ENCODE data around the gene ZNF629.

DNA sequence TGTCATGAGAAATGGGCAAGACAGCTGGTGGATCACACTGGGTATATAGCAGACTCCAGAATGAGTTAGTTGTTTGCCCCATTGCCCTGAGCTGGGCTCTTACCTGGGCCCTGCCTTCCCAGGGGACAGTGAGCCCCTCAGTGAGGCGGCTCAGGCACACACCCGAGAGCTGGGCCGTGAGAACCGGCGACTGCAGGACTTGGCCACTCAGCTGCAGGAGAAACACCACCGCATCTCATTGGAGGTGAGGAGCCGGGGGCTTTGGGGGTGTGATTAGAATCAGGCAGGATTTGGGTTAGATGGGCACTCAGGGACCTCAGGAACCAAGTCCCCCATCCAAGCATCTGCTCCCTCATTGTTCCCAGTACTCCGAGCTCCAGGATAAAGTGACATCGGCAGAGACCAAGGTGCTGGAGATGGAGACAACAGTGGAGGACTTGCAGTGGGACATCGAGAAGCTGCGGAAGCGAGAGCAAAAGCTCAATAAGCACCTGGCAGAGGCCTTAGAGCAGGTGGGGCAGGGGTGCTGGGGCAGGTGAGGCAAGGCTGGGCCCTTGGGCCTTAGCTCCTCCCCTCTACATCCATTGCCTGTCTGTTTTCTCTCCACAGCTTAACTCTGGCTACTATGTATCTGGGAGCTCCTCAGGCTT is 22.1 kb downstream of the ZNF629 start:
- TF ChIP-seq EZH2 (IDR thresholded peaks at IDR 0.05) (no peak), POLR2AphosphoS5 (IDR thresholded peaks at IDR 0.05; ENCODE audit: borderline replicate concordance, low read depth, low read length) (no peak), FOXP2 (optimal IDR thresholded peaks at IDR 0.05; ENCODE audit: control extremely low read depth, extremely low read length, insufficient read depth) (no peak)
